Subcutaneous adipose tissue (tissue), 4 donors: ENCODE data around the gene SPATA25. TPM values are rescaled to one million over a fixed set of nuclear protein-coding genes. Genes with fewer than 3 reads are reported as not detected.

ENCODE experiments used
- total RNA-seq, 4 donors: library from RNA; depleted of rRNA; stranded (reverse); fragments of >200 nt; gene quantifications; one replicate each; pipeline ENCODE4 v1.1.0, GENCODE V29; 2016
- TF ChIP-seq, protein P1 (sequence below): fragments of 450-650 bp; IDR thresholded peaks from one replicate; pipeline ENCODE4 v1.5.1; 2016; ENCODE audit warnings: low read depth, mild to moderate bottlenecking, control low read depth, antibody characterized with exemption, moderate library complexity

The SPATA25 gene
- total RNA-seq, 4 donors from 2014 or later = 2.2 to 13.4 (median 2.9) TPM

DNA sequence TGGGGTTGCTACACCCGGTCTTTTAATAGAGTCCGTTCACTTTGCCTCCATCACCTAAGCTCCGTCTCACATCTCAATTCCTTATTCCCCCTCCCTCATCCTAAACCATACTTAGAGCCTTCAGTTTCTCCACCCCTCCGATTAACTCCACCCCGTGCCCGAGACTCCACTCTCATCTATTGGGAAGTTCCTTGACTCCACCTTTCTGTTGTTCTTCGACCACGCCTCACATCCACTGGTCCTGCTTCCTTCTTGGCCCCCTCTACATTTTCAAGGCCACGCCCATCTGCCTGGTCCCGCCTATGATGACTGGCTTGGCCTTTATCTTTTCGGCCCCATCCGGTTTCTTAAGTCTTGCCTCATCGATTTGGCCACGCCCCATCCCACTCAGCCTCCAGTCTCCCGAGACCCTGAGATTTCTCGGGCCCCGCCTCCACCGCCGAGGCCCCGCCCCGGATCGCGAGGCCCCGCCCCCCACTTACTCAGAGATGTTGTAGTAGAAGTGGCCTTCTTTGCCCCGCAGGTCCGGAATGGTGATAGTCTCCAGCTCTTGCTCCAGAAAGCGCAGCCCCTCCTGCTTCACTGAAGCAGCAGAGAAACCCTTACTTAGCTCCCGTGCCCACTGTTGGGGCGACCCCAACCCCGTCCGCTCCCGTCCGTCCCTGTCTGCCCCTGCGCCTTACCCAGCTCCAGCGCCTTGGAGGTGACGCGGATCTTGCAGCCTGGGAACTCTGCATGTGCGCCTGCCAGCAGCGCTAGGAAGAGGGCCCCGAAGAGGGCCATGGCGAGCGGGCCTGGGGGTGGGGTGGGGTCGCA lies 23.5 kb upstream of the SPATA25 start:
- TF ChIP-seq, protein P1, sequence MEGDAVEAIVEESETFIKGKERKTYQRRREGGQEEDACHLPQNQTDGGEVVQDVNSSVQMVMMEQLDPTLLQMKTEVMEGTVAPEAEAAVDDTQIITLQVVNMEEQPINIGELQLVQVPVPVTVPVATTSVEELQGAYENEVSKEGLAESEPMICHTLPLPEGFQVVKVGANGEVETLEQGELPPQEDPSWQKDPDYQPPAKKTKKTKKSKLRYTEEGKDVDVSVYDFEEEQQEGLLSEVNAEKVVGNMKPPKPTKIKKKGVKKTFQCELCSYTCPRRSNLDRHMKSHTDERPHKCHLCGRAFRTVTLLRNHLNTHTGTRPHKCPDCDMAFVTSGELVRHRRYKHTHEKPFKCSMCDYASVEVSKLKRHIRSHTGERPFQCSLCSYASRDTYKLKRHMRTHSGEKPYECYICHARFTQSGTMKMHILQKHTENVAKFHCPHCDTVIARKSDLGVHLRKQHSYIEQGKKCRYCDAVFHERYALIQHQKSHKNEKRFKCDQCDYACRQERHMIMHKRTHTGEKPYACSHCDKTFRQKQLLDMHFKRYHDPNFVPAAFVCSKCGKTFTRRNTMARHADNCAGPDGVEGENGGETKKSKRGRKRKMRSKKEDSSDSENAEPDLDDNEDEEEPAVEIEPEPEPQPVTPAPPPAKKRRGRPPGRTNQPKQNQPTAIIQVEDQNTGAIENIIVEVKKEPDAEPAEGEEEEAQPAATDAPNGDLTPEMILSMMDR = no peak

DNA sequence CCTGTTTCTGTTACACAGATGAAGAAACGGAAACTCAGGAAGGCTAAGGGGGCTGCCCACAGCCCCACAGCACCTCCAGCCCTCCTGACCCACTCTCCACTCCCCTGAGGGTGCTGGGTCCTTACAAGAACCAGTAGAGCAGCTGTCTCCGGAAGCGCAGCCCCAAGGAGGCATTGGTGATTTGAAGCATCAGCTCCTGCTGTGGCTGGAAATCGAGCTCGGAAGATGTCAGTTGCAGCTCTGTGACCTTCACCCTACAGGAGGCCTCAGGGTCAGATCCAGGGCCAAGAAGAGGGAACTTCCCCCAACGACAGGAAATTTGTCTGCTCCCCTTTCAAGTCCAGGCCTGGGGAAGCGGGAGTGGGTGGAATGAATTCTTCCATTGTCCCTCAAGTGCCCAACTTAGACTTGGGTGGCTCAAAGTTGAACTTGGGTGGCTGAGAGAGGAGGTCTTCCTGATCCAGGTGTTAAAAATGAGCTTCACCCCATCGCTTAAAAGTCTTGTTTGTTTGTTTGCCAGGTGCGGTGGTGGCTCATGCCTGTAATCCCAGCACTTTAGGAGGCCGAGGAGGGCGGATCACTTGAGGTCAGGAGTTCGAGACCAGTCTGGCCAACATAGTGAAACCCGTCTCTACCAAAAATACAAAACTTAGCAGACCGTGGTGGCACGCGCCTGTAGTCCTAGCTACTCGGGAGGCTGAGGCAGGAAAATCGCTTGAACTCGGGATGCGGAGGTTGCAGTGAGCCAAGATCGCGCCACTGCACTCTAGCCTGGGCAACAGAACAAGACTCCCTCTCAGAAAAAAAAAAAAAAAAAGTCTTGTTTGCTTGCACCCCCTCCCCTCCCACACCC lies 22.6 kb upstream of the SPATA25 start:
- TF ChIP-seq, protein P1 = no peak

DNA sequence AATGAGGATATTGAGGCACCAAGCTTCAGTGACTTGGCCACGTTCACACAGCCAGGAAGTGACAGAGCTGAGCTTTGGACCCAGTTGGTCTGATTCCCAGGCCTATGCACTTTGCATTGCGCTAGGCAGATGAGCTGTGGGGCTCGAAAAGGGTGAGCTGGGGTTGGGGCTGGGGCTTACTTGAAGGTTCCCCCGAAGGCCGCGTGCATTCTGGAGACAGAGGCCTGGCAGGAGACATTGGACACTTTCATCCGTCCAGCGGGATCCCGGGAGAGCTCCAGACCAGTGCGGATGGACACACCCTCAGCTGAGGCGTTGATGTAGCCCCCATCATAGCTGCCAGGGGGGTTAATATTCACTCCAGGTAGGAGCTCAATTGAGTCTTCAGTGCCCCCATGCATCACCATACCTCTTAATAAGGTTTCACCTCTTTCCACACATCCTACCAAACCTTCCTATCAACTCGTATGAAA lies 21.9 kb upstream of the SPATA25 start:
- TF ChIP-seq, protein P1 = no peak

DNA sequence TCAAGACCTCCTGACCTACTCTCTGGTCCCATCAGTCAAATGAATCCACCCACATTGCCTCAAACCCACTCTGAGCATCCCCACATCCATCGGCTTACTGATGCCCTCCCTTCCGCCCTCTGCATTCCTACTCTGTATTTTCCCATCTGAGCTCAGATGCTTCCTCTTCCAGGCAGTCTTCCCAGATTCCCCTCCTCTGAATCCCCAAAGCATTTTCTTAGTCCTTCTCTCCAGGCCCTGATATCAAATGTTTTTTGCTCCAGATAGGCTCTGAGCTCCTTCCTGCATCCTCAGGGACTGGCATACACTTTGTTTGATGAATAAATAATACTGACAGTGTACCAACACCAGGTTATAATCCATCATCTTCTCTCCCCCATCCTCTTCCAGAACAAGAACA lies 20.7 kb upstream of the SPATA25 start:
- TF ChIP-seq, protein P1 = no peak

DNA sequence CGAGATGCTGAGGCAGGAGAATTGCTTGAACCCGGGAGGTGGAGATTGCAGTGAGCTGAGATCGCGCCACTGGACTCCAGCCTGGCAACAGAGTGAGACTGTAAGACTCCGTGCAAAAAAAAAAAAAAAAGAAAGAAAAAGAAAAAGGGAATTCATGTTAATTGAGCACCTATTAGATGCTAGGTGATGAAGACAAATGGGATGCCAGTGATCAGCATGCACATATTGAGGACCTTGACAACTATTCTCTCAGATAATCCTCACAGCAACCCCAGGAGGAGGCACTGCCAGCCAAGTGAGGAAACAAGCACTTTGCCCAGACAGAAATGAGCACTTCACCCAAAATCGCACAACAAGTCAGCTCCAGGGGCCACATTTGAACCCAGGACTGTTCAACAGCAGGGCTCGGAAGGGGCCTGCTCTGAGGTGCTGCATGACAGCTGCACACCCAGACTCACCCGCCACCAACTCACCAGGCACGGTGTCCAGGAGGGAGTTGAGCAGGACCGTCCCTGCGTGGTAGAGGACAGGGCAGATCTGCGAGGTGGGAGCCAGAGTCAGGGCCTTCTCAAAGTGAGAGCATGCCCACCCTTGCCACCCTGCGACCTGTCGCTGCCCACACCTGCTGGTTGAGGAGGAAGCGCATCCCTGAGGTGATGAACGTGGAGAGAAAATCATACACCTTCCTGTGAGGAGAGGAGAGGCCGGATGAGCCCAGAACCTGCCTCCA lies 20.0 kb upstream of the SPATA25 start:
- TF ChIP-seq, protein P1 = no peak

DNA sequence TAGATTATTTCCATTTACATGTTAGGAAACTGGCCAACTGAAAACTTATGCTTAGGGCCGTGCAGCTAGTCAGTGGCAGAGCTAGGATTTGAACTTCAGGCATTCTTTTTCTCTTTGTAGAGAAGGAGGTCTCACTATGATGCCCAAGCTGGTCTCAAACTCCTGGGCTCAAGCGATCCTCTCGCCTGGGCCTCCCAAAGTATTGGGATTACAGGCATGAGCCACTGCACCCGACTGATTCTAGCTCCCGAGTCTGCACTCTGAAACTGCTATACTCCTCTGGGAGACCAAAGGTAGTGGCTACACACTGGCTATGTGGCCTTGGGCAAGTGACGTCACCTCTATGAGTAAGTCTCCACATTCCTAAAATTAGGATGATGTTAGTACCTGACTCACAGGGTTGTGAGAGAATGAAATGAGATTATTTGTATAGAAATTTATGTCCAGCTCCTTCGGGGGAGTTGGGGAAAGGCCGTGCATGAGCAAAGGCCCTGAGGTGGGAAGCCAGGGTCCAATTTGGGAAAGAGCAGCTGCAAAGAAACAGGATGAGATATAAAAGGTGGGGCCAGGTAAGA lies 18.2 kb upstream of the SPATA25 start:
- TF ChIP-seq, protein P1 = no peak
